PC-3 (cell line): ENCODE measurements around the gene SLC35E3. TPM values are rescaled to one million over a fixed set of nuclear protein-coding genes. Genes with fewer than 3 reads are reported as not detected.

ENCODE experiments used
- ATAC-seq: fragments of 200-7000 bp; cut with Tn5 transposase; 2 replicates; pipeline ENCODE4 v1.9.1; 2020; ENCODE audit warnings: mild to moderate bottlenecking, moderate library complexity
- BruUV-seq: library from RNA; stranded (reverse); fragments of 400-500 nt; replicated peaks from 2 replicates; lab custom pipeline; 2021; lab: Mats Ljungman, UMichigan
- CTCF ChIA-PET: fragments of 300-600 bp; sonication (Branson Sonifier 250); formaldehyde crosslinking; loops from one replicate; lab custom pipeline; 2022; ENCODE audit warnings: antibody characterized with exemption; lab: Charles Lee
- POLR2A ChIA-PET: fragments of 300-600 bp; sonication (Branson Sonifier 250); formaldehyde crosslinking; loops from one replicate; lab custom pipeline; 2022; ENCODE audit warnings: antibody characterized with exemption; ENCODE audit not compliant: unreplicated experiment; lab: Charles Lee
- DNase-seq: peaks from one replicate; pipeline ENCODE4 v3.0.0-alpha.2; 2015
- H2AFZ ChIP-seq: fragments of 300-600 bp; sonication (generic); 2 replicates; pipeline ENCODE4 v1.6.0; 2016; ENCODE audit warnings: antibody characterized with exemption, low read length
- H3F3A ChIP-seq: fragments of 300-600 bp; sonication (generic); one replicate; pipeline ENCODE4 v1.6.0; 2017; ENCODE audit warnings: antibody characterized with exemption, low read length, control low read depth, mild to moderate bottlenecking; ENCODE audit not compliant: unreplicated experiment
- H3K27ac ChIP-seq: fragments of 300-600 bp; sonication (generic); 2 replicates; pipeline ENCODE4 v1.5.1; 2016; ENCODE audit warnings: mild to moderate bottlenecking, low read length
- H3K27me3 ChIP-seq: fragments of 300-600 bp; sonication (generic); 2 replicates; pipeline ENCODE4 v1.6.1; 2016; ENCODE audit warnings: low read length, mixed read lengths
- H3K36me3 ChIP-seq: fragments of 300-600 bp; sonication (generic); 2 replicates; pipeline ENCODE4 v1.6.1; 2016; ENCODE audit warnings: low read depth, mixed run types, low read length, mixed read lengths
- H3K4me1 ChIP-seq: fragments of 300-600 bp; sonication (generic); 2 replicates; pipeline ENCODE4 v1.5.1; 2016; ENCODE audit warnings: low read length; ENCODE audit not compliant: insufficient read depth
- H3K4me2 ChIP-seq: fragments of 300-600 bp; sonication (generic); 2 replicates; pipeline ENCODE4 v1.6.0; 2016; ENCODE audit warnings: low read length
- H3K4me3 ChIP-seq: fragments of 300-600 bp; sonication (generic); 2 replicates; pipeline ENCODE4 v1.5.1; 2016; ENCODE audit warnings: mild to moderate bottlenecking, low read length, mixed read lengths
- H3K79me2 ChIP-seq: fragments of 300-600 bp; sonication (generic); 2 replicates; pipeline ENCODE4 v1.6.1; 2017; ENCODE audit warnings: low read length, mixed read lengths
- H3K9ac ChIP-seq: fragments of 300-600 bp; sonication (generic); 2 replicates; pipeline ENCODE4 v1.6.0; 2016; ENCODE audit warnings: mild to moderate bottlenecking, low read length
- H3K9me2 ChIP-seq: fragments of 300-600 bp; sonication (generic); replicated peaks from 2 replicates; pipeline ENCODE4 v1.6.1; 2016; ENCODE audit warnings: mixed run types, low read length, mixed read lengths
- H3K9me3 ChIP-seq: fragments of 300-600 bp; sonication (generic); 2 replicates; pipeline ENCODE4 v1.6.1; 2016; ENCODE audit warnings: low read length, mixed read lengths
- H4K20me1 ChIP-seq: fragments of 300-600 bp; sonication (generic); 2 replicates; pipeline ENCODE4 v1.6.1; 2016; ENCODE audit warnings: low read length, mixed read lengths
- EZH2 ChIP-seq: fragments of 300-600 bp; sonication (generic); IDR thresholded peaks from one replicate; pipeline ENCODE4 v1.6.1; 2017; ENCODE audit warnings: antibody characterized with exemption, mild to moderate bottlenecking, low read length; ENCODE audit not compliant: unreplicated experiment
- EZH2phosphoT487 ChIP-seq: fragments of 300-600 bp; sonication (generic); IDR thresholded peaks from 2 replicates; pipeline ENCODE4 v1.6.1; 2018; ENCODE audit warnings: mild to moderate bottlenecking, antibody characterized with exemption, low read length, borderline replicate concordance
- intact Hi-C: fragments of 100-400 bp; cut with micrococcal nuclease; formaldehyde crosslinking; loops from 2 replicates; pipeline ENCODE4 v1.9.0; 2023
- total RNA-seq: library from RNA; depleted of rRNA; stranded (reverse); fragments of >200 nt; gene quantifications from 2 replicates; pipeline ENCODE4 v1.2.3, GENCODE V29; 2014
- TF ChIP-seq, protein P1 (sequence below): fragments of 300-600 bp; sonication (generic); conservative IDR thresholded peaks from 2 replicates; pipeline ENCODE4 v1.5.1; 2017; ENCODE audit warnings: antibody characterized with exemption, low read depth, mild to moderate bottlenecking, low read length

The SLC35E3 gene
- total RNA-seq, 1 experiment from 2014 or later, result 2.2 TPM

DNA sequence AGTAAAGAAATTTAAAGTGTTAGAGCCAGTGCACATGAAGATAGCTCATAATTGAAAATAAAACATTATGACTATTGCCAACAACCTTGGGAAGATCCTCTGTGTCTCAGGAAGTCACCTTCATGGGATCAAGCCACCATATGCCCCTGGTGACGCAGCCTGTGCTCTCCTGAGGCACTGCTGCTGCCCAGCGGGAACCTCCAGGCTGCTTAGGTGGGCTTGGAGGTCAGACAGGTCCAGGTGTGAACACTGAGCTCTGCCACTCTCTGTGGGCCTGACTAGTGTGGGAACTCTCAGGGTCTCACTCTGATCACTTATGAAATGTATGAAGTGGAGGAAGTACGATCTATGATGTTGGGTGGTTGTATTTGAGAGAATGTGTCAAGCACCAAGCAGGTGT, 16.7 kb downstream of the SLC35E3 start:
- no peaks in the 10 kb centered on the region for H3F3A ChIP-seq
- no peak overlapping the region for H2AFZ ChIP-seq
- H3K79me2 ChIP-seq, result no peaks in the 10 kb centered on the region
- DNase-seq (no peak), ATAC-seq (no peak)
- intact Hi-C loops, result no loop called here
- BruUV-seq, result no TSS peak
- no peaks in the 10 kb centered on the region for H3K36me3 ChIP-seq
- no peak overlapping the region for H3K27ac ChIP-seq
- no peak overlapping the region for H3K4me2 ChIP-seq
- H3K4me3 ChIP-seq, result no peak overlapping the region
- H4K20me1 ChIP-seq, result no peaks in the 10 kb centered on the region
- no peak overlapping the region for H3K9ac ChIP-seq
- H3K9me3 ChIP-seq, result no peaks in the 10 kb centered on the region
- H3K9me2 ChIP-seq, result no peaks in the 10 kb centered on the region
- TF ChIP-seq EZH2, result no peak
- TF ChIP-seq, protein P1, sequence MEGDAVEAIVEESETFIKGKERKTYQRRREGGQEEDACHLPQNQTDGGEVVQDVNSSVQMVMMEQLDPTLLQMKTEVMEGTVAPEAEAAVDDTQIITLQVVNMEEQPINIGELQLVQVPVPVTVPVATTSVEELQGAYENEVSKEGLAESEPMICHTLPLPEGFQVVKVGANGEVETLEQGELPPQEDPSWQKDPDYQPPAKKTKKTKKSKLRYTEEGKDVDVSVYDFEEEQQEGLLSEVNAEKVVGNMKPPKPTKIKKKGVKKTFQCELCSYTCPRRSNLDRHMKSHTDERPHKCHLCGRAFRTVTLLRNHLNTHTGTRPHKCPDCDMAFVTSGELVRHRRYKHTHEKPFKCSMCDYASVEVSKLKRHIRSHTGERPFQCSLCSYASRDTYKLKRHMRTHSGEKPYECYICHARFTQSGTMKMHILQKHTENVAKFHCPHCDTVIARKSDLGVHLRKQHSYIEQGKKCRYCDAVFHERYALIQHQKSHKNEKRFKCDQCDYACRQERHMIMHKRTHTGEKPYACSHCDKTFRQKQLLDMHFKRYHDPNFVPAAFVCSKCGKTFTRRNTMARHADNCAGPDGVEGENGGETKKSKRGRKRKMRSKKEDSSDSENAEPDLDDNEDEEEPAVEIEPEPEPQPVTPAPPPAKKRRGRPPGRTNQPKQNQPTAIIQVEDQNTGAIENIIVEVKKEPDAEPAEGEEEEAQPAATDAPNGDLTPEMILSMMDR, result no peak
- no peak for TF ChIP-seq EZH2phosphoT487
- no peaks in the 10 kb centered on the region for H3K27me3 ChIP-seq
- ChIA-PET POLR2A (no interaction called here), CTCF (no interaction called here)
- H3K4me1 ChIP-seq, result no peaks in the 10 kb centered on the region

DNA sequence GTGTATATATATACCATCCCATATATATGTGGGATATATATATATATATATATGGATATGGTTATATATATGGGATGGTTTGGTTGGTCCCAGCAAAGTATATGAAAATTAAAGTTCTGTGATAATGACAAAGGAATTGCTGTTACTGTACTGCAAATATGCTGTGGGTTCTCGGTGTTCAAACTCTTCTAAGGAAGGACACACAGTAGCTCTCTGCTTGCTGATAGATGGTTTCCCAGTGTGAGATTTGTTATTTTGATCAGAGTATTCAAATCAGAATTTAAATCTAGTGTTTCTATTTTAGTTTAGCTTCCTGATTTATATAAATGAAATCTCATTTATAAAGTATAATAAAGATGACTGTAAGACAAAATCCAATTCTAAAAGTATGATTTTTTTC, 19.7 kb downstream of the SLC35E3 start:
- Histone ChIP-seq H2AFZ (no peak overlapping the region), H3K27me3 (no peaks in the 10 kb centered on the region), H3K79me2 (no peaks in the 10 kb centered on the region), H3K36me3 (no peaks in the 10 kb centered on the region), H3K27ac (no peak overlapping the region), H3K4me3 (no peak overlapping the region), H3K9me3 (no peaks in the 10 kb centered on the region), H4K20me1 (no peaks in the 10 kb centered on the region), H3F3A (no peaks in the 10 kb centered on the region), H3K4me1 (no peaks in the 10 kb centered on the region), H3K4me2 (no peak overlapping the region), H3K9ac (no peak overlapping the region), H3K9me2 (no peaks in the 10 kb centered on the region)
- BruUV-seq, result no TSS peak
- ChIA-PET POLR2A (no interaction called here), CTCF (interaction anchor here (0.6 kb wide), 1 partner anchor 54 kb away, joined by 3 read pairs; no protein-coding TSS in a partner anchor)
- DNase-seq (no peak), ATAC-seq (no peak)
- TF ChIP-seq EZH2 (no peak), EZH2phosphoT487 (no peak)
- TF ChIP-seq, protein P1, result no peak
- intact Hi-C loops, result no loop called here

DNA sequence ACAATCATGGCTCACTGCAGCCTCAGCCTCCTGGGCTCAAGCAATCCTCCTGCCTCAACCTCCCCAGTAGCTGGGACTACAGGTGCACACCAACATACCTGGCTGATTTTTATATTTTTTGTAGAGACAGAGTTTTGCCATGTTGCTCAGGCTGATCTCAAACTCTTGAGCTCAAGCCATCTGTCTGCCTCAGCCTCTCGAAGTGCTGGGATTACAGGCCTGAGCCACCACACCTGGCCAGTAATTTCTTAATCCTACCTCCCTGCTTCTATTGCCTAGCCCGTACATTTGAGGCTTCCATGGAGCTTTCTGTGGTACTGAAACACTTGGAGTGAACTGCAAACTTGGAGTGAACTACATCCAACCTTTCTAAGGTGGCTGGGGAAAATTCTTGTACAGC, 20.7 kb downstream of the SLC35E3 start:
- Histone ChIP-seq H3K9me3 (no peaks in the 10 kb centered on the region), H2AFZ (no peak overlapping the region), H3K27me3 (no peaks in the 10 kb centered on the region), H3K79me2 (no peaks in the 10 kb centered on the region), H3K4me3 (no peak overlapping the region), H4K20me1 (no peaks in the 10 kb centered on the region), H3K4me1 (no peaks in the 10 kb centered on the region), H3F3A (no peaks in the 10 kb centered on the region), H3K27ac (no peak overlapping the region), H3K36me3 (no peaks in the 10 kb centered on the region), H3K9me2 (no peaks in the 10 kb centered on the region), H3K4me2 (no peak overlapping the region), H3K9ac (no peak overlapping the region)
- TF ChIP-seq, protein P1, result no peak
- TF ChIP-seq EZH2 (no peak), EZH2phosphoT487 (no peak)
- CTCF ChIA-PET, result interaction anchor here (0.6 kb wide), 1 partner anchor 53 kb away, joined by 3 read pairs; no protein-coding TSS in a partner anchor
- intact Hi-C loops, result no loop called here
- DNase-seq (no peak), ATAC-seq (no peak)
- POLR2A ChIA-PET, result no interaction called here
- BruUV-seq, result no TSS peak
